A549 (cell line): ENCODE data around the gene TNFRSF19.

Experiments
- MYC ChIP-seq: IDR thresholded peaks from 2 replicates; pipeline ENCODE4 v1.6.1; 2012; ENCODE audit warnings: mild to moderate bottlenecking, inconsistent platforms, low read length, improper control_type of control experiment, borderline replicate concordance
- POLR2A ChIP-seq: IDR thresholded peaks from 2 replicates; pipeline ENCODE4 v1.6.1; 2012; ENCODE audit warnings: mild to moderate bottlenecking, low read length
- TP53 ChIP-seq: fragments of 250-450 bp; sonication (Bioruptor Pico); IDR thresholded peaks from 2 replicates; pipeline ENCODE4 v1.5.0; 2021; ENCODE audit warnings: mild to moderate bottlenecking, moderate library complexity
- TF ChIP-seq, protein P1 (sequence below): fragments of >200 bp; sonication (Bioruptor Twin); formaldehyde crosslinking; IDR thresholded peaks from 3 replicates; pipeline ENCODE4 v1.5.1; 2016
- TF ChIP-seq, protein P2 (sequence below): fragments of 150-350 bp; IDR thresholded peaks from 2 replicates; pipeline ENCODE4 v1.6.1; 2014; ENCODE audit warnings: low read depth, mild to moderate bottlenecking, low read length
- TF ChIP-seq, protein P3 (sequence below): fragments of 450-650 bp; IDR thresholded peaks from 2 replicates; pipeline ENCODE4 v1.6.1; 2014; ENCODE audit warnings: antibody characterized with exemption

DNA sequence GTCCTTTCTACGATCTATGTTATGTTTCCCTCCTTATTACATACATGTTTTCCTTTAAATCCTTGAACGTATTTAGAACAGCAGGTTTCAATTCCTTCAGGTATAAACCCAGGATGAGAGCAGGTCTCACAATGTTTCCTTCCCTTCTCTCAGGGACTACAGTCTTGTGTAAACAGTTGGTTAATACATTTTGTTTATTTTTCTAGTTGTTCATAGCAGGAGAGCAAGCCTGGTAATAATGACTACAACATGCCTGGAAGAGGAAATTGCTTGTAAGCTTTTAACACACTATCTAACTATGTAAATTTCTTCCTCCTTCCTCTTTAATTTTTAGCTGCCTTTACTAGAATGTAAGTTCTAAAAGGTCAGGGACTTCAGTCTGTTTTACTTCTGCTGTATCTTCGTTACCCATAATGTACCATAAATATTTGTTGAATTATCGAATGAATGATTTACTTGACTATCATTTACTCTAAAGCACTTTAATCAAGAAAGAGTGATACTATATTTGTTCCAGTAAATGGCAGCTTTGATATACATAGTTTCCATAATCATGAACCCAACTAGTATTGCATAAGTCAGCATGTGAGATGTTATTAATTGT, 28.9 kb upstream of the TNFRSF19 start:
- no peak for TF ChIP-seq POLR2A
- TF ChIP-seq, protein P1, sequence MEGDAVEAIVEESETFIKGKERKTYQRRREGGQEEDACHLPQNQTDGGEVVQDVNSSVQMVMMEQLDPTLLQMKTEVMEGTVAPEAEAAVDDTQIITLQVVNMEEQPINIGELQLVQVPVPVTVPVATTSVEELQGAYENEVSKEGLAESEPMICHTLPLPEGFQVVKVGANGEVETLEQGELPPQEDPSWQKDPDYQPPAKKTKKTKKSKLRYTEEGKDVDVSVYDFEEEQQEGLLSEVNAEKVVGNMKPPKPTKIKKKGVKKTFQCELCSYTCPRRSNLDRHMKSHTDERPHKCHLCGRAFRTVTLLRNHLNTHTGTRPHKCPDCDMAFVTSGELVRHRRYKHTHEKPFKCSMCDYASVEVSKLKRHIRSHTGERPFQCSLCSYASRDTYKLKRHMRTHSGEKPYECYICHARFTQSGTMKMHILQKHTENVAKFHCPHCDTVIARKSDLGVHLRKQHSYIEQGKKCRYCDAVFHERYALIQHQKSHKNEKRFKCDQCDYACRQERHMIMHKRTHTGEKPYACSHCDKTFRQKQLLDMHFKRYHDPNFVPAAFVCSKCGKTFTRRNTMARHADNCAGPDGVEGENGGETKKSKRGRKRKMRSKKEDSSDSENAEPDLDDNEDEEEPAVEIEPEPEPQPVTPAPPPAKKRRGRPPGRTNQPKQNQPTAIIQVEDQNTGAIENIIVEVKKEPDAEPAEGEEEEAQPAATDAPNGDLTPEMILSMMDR, result no peak
- TF ChIP-seq, protein P2, sequence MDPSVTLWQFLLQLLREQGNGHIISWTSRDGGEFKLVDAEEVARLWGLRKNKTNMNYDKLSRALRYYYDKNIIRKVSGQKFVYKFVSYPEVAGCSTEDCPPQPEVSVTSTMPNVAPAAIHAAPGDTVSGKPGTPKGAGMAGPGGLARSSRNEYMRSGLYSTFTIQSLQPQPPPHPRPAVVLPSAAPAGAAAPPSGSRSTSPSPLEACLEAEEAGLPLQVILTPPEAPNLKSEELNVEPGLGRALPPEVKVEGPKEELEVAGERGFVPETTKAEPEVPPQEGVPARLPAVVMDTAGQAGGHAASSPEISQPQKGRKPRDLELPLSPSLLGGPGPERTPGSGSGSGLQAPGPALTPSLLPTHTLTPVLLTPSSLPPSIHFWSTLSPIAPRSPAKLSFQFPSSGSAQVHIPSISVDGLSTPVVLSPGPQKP, result no peak
- no peak for TF ChIP-seq TP53 (CRISPR knock-in tag)
- TF ChIP-seq, protein P3, sequence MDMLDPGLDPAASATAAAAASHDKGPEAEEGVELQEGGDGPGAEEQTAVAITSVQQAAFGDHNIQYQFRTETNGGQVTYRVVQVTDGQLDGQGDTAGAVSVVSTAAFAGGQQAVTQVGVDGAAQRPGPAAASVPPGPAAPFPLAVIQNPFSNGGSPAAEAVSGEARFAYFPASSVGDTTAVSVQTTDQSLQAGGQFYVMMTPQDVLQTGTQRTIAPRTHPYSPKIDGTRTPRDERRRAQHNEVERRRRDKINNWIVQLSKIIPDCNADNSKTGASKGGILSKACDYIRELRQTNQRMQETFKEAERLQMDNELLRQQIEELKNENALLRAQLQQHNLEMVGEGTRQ, result no peak
- TF ChIP-seq MYC, result no peak
